ENCODE measurements around the gene VSIG10L2.
"Not testable (repeated sequence)": the region's sequence is repeated elsewhere in the genome, so short reads cannot be mapped to it uniquely, and the experiment has no call there.

Gene VSIG10L2

GRCh38 chr11:125945797-125946520, at the start of gene VSIG10L2:
Gene VSIG10L2, plus strand, starts transcription at chr11:125946044. Its CDS starts 12 bp downstream, at chr11:125946056.
- no peak for DNase-seq

DNA sequence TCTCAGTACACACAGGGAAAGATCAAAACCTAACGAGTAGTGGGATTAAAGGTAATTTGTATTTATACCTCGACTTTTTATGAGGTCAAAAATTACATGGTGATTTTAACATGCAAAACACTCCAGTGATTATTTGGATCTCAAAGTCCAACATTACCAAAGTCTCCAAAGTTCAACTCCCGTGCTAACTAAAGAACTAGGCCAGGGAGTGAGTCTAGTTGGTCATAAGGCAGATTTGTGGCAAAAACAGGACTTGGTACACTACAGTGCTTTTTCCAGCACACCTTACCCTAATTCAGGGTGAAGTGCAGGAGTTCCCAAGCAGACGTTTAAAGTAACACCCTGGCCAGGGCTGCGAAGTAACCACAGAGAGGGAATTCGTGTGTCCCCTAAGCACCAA, 44.0 kb upstream of the VSIG10L2 start:
- DNase-seq, result no peak

- no peak for DNase-seq
Measured at GRCh38 chr11:125902277-125902926, 43.4 kb upstream of the VSIG10L2 start.

GRCh38 chr11:125902927-125903710, 42.7 kb upstream of the VSIG10L2 start, which contains the start of gene PUS3:
Gene PUS3, minus strand, starts transcription at chr11:125903206. Its CDS starts 6,922 bp downstream, at chr11:125896284.
- peak; percentile 89 for DNase-seq

GRCh38 chr11:125903711-125904659, 41.9 kb upstream of the VSIG10L2 start, which contains the start of gene DDX25:
Gene DDX25, plus strand, starts transcription at chr11:125904508. Its CDS starts 10 bp downstream, at chr11:125904518.
- DNase-seq, result no peak

GRCh38 chr11:125904678-125905077, 41.2 kb upstream of the VSIG10L2 start:
- DNase-seq, result no peak

DNA sequence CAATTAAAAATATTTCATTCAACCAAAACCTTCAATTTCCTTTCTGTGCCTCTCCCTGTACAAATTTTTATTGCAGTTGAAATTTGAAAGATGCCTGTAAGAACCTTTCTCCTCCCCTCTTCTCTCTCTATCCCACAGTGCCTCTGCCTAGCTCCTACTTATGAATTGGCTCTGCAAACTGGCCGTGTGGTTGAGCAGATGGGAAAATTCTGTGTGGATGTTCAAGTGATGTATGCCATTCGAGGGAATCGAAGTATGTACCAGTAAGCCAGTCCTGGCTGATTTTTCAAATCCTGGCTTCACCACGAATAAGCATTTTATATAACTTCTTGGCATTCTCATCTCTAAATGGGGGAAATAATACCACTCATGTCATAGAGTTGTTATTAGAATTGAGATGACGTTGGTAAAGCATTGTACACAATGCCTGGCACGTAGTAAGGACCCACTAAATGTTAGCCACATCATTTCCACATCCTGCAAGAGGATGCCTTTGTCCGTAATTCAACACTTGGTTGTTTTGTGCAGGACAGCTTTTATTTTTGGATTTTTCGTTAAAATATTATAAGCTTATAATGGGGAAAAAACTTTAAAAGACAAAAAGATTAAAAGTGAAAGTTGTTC, 35.5 kb upstream of the VSIG10L2 start:
- no peak for DNase-seq

DNA sequence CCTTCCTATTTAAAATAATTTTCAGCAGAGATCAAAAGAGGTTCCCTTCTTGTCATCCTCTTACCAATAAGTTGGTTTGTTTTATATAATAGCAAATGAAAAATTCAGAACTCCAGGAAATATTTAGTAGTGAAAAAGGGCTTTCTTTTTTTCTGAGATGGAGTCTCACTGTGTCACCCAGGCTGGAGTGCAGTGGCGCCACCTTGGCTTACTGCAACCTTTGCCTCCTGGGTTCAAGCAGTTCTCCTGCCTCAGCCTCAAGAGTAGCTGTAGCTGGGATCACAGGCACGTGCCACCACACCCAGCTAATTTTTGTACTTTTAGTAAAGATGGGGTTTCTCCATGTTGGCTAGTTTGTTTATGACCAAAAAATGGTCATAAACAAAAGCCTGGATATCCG, 31.2 kb upstream of the VSIG10L2 start:
- not testable (repeated sequence) for DNase-seq

DNA sequence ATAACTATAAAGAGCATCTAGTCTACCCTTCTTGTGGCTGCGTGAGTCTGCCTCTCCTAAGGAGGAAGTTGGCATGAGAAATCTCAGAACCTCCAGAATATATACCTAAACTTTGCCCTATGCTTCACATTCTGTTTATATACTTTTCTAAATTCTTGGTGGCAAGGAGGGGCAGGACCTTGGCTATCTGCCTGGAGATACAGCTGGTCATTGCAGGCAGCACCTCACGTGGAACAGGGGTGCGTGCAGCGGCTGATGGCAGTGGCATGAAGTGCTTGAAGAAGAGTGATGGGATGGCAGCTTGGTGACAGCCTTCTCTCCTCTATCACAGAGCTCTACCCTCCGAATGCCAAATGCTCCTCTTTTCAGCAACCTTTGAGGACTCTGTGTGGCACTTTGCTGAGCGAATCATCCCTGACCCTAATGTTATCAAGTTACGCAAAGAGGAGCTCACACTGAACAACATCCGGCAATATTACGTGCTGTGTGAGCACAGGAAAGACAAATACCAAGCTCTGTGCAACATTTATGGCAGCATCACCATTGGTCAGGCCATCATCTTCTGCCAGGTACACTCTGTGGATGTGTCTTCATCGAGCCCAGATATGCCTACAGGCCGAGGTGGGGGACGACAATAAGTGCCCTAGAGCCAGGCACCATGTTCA, 29.0 kb upstream of the VSIG10L2 start:
- no peak for DNase-seq

DNA sequence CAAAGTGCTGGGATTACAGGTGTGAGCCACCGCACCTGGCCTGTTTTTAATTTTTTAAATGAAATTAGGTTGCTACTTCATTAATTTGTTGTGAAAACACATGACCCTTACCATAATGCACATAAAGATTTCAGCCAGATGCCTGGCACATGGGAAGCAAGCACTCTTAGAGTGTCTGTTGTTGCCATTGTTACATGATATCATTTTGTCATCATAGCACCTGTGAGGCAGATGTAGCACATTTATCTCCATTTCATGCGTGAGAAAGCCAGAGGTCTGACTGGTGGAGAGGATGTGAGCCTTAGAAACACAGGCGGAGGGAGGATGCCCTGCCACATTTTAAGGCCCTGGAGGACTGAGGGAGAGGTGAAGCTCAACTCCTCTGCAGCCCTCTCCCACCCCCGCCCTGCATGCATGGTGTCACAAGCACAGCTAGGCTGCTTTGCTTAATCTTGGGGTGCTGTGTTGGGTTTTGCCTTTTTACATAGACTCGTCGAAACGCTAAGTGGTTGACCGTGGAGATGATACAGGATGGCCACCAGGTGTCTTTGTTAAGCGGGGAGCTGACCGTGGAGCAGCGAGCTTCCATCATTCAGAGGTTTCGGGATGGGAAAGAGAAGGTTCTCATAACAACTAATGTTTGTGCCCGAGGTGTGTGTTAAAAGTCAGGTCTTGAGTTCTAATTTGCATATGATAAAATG, 27.6 kb upstream of the VSIG10L2 start:
- no peak for DNase-seq

DNA sequence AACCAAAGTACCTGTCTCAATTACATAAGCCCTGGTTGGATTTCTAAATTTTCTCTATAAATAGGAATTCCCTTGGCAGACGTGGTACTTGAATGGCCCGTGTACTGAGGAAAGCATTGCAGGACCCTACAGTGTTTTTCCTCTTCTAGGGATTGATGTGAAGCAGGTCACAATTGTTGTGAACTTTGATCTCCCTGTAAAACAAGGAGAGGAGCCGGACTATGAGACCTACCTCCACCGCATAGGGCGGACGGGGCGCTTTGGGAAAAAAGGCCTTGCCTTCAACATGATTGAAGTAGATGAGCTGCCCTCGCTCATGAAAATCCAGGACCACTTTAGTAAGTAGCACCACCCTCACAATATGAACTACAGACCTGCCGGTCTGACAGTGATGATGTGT, 24.8 kb upstream of the VSIG10L2 start:
- DNase-seq, result no peak

DNA sequence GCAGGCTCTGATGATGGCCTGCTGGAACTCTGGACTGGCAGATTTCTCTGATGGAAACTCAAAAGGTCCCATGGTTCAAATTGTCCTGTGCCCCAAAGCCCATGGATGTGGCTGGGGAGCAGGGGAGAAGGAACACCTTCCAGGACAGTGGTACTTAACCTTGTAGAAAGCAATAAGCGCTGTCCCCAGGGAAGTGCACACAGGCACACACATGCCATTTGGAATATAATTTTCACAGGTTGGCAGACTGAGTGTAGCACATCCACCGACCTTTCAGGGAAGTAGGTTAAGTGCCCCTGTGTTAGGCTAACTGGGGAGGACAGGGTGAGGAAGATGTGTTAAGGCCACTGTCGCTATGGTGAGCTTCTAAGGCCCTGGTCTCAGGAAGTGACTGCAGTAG, 23.7 kb upstream of the VSIG10L2 start:
- DNase-seq, result no peak

DNA sequence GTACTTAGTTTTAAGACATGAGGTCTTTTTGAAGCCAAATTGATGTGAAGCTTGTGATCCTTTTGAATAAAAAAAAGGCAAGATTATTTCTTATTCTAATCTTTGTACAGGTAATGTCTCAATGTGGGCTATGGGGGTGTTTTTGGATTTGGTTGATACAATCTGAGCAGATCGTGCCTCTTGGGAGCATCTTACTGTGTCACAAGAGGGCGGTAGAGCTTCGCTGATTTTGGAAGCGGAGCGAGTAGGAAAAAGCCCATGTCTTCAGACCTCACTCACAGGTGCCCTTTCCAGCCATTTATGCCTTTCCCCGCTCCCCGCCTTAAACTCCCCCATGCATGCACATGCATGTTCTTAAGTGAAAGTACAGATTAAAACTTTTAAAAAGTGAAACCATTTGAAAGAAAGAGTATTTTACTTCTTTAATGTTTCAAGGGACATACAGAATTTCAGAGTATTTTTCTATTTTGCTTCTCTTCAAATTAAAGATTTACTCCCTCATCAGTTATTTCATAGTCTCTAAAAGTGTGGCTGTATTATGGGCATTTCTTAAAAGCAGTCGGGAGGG, 22.7 kb upstream of the VSIG10L2 start:
- peak; percentile 65 for DNase-seq

GRCh38 chr11:125923633-125924032, 22.2 kb upstream of the VSIG10L2 start:
- no peak for DNase-seq

GRCh38 chr11:125924384-125925007, 21.3 kb upstream of the VSIG10L2 start:
- no peak for DNase-seq

GRCh38 chr11:125925247-125925740, 20.6 kb upstream of the VSIG10L2 start:
- no peak for DNase-seq

DNA sequence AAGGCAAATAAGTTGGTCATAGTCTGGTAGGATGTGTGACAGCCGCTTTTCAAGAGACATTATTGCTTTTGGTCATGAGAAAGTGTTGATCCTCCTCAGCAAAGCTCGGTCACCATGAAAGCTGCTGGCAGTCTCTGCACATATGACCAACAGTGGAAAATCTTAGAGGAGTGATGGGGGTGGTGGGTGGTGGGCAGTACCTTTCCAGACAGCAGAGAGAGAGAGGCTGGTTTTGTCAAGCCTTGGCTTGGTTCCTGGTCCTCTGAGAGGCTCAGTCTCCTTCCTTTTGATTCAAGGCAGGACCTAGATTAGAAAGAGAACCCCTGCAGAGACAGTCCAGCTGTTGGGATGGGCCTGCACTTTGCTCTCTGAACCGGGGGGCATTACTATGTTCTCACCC, 20.0 kb upstream of the VSIG10L2 start:
- no peak for DNase-seq

DNA sequence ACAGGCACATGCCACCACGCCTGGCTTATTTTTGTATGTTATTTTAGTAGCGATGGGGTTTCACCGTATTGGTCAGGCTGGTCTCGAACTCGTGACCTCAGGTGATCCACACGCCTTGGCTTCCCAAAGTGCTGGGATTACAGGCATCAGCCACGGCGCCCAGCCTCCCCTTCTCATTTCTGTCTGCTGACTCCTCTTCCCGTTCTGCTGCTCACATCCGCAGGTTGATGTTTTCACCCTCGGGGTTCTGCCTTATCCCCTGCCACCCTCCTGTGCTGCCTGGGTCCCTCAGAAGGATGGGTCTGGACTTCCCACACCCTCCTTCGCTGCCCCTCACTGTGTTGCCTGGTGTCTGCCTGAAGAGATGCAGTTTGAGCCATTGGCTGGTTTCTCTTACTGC, 19.2 kb upstream of the VSIG10L2 start:
- DNase-seq, result no peak

DNA sequence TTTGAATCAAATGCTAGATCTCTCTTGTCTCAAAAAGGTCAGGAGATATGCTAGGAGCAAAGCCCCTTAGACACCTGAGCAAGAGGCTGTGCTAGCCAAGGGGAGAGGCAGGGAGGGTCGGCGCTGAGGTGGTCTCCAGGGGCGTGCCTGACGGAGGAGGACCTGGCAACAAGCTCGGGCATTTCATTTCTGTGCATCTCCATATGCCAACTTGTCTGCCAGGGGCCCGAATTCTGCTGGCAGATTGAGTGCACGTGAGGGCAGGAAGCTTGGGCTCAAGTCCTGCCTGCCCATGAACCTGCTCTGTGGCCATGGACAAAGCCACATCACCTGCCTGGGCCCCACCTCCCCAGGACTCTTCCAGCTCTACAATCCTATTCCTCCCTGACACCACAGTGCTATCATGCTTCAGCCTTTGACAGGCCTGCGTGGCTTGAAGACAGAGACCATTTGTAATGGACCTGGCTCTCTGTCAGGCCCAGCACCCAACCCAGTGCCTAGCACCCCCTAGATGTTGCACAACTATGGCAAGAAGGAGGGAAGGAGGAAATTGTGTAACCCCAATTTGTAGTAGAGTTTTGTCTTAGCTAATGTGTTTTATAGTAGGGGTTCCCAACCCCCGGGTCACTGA, 16.3 kb upstream of the VSIG10L2 start:
- DNase-seq, result no peak
